ENCODE data around the gene A3GALT2. TPM values are rescaled to one million over a fixed set of nuclear protein-coding genes. Genes with fewer than 3 reads are reported as not detected.

The A3GALT2 gene
- polyA plus RNA-seq, 1 donor from 2014 or later, result 0.35 TPM

- Histone ChIP-seq H2AFZ (ENCODE audit: low read depth, low read length) (no peak overlapping the region), H3K27ac (ENCODE audit: low read length) (no peak overlapping the region), H3K9me2 (ENCODE audit: insufficient read depth, low read length) (no peaks in the 10 kb centered on the region), H3K27me3 (ENCODE audit: insufficient read depth, low read depth, low read length) (no peaks in the 10 kb centered on the region), H3K9ac (ENCODE audit: low read length) (no peak overlapping the region), H3K36me3 (ENCODE audit: insufficient read depth, low read length) (peaks cover 5% of the 10 kb centered on the region), H4K20me1 (ENCODE audit: insufficient read depth) (no peaks in the 10 kb centered on the region), H3K4me2 (ENCODE audit: low read length) (no peak overlapping the region), H3F3A (ENCODE audit: insufficient read depth, low read length, poor library complexity, severe bottlenecking) (no peaks in the 10 kb centered on the region), H3K9me3 (ENCODE audit: low read length) (no peaks in the 10 kb centered on the region), H3K79me2 (replicated peaks; ENCODE audit: insufficient read depth, low read length) (peaks cover 6% of the 10 kb centered on the region), H3K4me3 (ENCODE audit: low read length) (no peak overlapping the region)
- TF ChIP-seq SMC3 (conservative IDR thresholded peaks at IDR 0.05; ENCODE audit: poor library complexity) (no peak), EZH2 (IDR thresholded peaks at IDR 0.05; ENCODE audit: borderline replicate concordance, insufficient read depth, low read length, poor library complexity, severe bottlenecking) (no peak), POLR2AphosphoS5 (IDR thresholded peaks at IDR 0.05) (no peak), MXI1 (conservative IDR thresholded peaks at IDR 0.05; ENCODE audit: poor library complexity, severe bottlenecking) (no peak), RAD21 (conservative IDR thresholded peaks at IDR 0.05) (no peak), EP300 (conservative IDR thresholded peaks at IDR 0.05; ENCODE audit: poor library complexity, severe bottlenecking) (no peak), TAF1 (IDR thresholded peaks at IDR 0.05; ENCODE audit: low read depth) (no peak)
- TF ChIP-seq, protein P1, sequence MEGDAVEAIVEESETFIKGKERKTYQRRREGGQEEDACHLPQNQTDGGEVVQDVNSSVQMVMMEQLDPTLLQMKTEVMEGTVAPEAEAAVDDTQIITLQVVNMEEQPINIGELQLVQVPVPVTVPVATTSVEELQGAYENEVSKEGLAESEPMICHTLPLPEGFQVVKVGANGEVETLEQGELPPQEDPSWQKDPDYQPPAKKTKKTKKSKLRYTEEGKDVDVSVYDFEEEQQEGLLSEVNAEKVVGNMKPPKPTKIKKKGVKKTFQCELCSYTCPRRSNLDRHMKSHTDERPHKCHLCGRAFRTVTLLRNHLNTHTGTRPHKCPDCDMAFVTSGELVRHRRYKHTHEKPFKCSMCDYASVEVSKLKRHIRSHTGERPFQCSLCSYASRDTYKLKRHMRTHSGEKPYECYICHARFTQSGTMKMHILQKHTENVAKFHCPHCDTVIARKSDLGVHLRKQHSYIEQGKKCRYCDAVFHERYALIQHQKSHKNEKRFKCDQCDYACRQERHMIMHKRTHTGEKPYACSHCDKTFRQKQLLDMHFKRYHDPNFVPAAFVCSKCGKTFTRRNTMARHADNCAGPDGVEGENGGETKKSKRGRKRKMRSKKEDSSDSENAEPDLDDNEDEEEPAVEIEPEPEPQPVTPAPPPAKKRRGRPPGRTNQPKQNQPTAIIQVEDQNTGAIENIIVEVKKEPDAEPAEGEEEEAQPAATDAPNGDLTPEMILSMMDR (IDR thresholded peaks at IDR 0.05; ENCODE audit: poor library complexity, severe bottlenecking), result no peak
- TF ChIP-seq, protein P2, sequence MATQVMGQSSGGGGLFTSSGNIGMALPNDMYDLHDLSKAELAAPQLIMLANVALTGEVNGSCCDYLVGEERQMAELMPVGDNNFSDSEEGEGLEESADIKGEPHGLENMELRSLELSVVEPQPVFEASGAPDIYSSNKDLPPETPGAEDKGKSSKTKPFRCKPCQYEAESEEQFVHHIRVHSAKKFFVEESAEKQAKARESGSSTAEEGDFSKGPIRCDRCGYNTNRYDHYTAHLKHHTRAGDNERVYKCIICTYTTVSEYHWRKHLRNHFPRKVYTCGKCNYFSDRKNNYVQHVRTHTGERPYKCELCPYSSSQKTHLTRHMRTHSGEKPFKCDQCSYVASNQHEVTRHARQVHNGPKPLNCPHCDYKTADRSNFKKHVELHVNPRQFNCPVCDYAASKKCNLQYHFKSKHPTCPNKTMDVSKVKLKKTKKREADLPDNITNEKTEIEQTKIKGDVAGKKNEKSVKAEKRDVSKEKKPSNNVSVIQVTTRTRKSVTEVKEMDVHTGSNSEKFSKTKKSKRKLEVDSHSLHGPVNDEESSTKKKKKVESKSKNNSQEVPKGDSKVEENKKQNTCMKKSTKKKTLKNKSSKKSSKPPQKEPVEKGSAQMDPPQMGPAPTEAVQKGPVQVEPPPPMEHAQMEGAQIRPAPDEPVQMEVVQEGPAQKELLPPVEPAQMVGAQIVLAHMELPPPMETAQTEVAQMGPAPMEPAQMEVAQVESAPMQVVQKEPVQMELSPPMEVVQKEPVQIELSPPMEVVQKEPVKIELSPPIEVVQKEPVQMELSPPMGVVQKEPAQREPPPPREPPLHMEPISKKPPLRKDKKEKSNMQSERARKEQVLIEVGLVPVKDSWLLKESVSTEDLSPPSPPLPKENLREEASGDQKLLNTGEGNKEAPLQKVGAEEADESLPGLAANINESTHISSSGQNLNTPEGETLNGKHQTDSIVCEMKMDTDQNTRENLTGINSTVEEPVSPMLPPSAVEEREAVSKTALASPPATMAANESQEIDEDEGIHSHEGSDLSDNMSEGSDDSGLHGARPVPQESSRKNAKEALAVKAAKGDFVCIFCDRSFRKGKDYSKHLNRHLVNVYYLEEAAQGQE (IDR thresholded peaks at IDR 0.05; ENCODE audit: borderline replicate concordance), result no peak
Measured at GRCh38 chr1:33277488-33278084, 43.3 kb downstream of the A3GALT2 start.

GRCh38 chr1:33276573-33277298 is 44.2 kb downstream of the A3GALT2 start:
- peaks cover 6% of the 10 kb centered on the region for H3K79me2 ChIP-seq (replicated peaks; ENCODE audit: insufficient read depth, low read length)
- H3K27ac ChIP-seq (ENCODE audit: low read length), result no peak overlapping the region
- H3K4me3 ChIP-seq (ENCODE audit: low read length), result no peak overlapping the region
- no peaks in the 10 kb centered on the region for H3F3A ChIP-seq (ENCODE audit: insufficient read depth, low read length, poor library complexity, severe bottlenecking)
- no peak overlapping the region for H3K9ac ChIP-seq (ENCODE audit: low read length)
- H3K4me2 ChIP-seq (ENCODE audit: low read length), result no peak overlapping the region
- peaks cover 4% of the 10 kb centered on the region for H3K36me3 ChIP-seq (ENCODE audit: insufficient read depth, low read length)
- no peak overlapping the region for H2AFZ ChIP-seq (ENCODE audit: low read depth, low read length)
- H3K9me3 ChIP-seq (ENCODE audit: low read length), result no peaks in the 10 kb centered on the region
- no peaks in the 10 kb centered on the region for H4K20me1 ChIP-seq (ENCODE audit: insufficient read depth)
- TF ChIP-seq SMC3 (conservative IDR thresholded peaks at IDR 0.05; ENCODE audit: poor library complexity), result no peak
- TF ChIP-seq MXI1 (conservative IDR thresholded peaks at IDR 0.05; ENCODE audit: poor library complexity, severe bottlenecking), result no peak
- no peak for TF ChIP-seq TAF1 (IDR thresholded peaks at IDR 0.05; ENCODE audit: low read depth)
- no peak for TF ChIP-seq EZH2 (IDR thresholded peaks at IDR 0.05; ENCODE audit: borderline replicate concordance, insufficient read depth, low read length, poor library complexity, severe bottlenecking)
- TF ChIP-seq POLR2AphosphoS5 (IDR thresholded peaks at IDR 0.05), result no peak
- TF ChIP-seq, protein P2 (IDR thresholded peaks at IDR 0.05; ENCODE audit: borderline replicate concordance), result no peak
- no peak for TF ChIP-seq EP300 (conservative IDR thresholded peaks at IDR 0.05; ENCODE audit: poor library complexity, severe bottlenecking)
- no peak for TF ChIP-seq RAD21 (conservative IDR thresholded peaks at IDR 0.05)
- TF ChIP-seq, protein P1 (IDR thresholded peaks at IDR 0.05; ENCODE audit: poor library complexity, severe bottlenecking), result no peak
- no peaks in the 10 kb centered on the region for H3K9me2 ChIP-seq (ENCODE audit: insufficient read depth, low read length)
- H3K27me3 ChIP-seq (ENCODE audit: insufficient read depth, low read depth, low read length), result no peaks in the 10 kb centered on the region
